Neural progenitor cell (in vitro differentiated cells): ENCODE results near the gene VPS51.

Source experiments
- EZH2 ChIP-seq: fragments of 200-600 bp; sonication (generic); IDR thresholded peaks from 2 replicates; pipeline ENCODE4 v1.6.1; 2017; ENCODE audit warnings: antibody characterized with exemption, mild to moderate bottlenecking, moderate library complexity
- TF ChIP-seq, protein P1 (sequence below): fragments of 200-600 bp; sonication (generic); IDR thresholded peaks from 2 replicates; pipeline ENCODE4 v1.5.1; 2017; ENCODE audit warnings: antibody characterized with exemption, mild to moderate bottlenecking

DNA sequence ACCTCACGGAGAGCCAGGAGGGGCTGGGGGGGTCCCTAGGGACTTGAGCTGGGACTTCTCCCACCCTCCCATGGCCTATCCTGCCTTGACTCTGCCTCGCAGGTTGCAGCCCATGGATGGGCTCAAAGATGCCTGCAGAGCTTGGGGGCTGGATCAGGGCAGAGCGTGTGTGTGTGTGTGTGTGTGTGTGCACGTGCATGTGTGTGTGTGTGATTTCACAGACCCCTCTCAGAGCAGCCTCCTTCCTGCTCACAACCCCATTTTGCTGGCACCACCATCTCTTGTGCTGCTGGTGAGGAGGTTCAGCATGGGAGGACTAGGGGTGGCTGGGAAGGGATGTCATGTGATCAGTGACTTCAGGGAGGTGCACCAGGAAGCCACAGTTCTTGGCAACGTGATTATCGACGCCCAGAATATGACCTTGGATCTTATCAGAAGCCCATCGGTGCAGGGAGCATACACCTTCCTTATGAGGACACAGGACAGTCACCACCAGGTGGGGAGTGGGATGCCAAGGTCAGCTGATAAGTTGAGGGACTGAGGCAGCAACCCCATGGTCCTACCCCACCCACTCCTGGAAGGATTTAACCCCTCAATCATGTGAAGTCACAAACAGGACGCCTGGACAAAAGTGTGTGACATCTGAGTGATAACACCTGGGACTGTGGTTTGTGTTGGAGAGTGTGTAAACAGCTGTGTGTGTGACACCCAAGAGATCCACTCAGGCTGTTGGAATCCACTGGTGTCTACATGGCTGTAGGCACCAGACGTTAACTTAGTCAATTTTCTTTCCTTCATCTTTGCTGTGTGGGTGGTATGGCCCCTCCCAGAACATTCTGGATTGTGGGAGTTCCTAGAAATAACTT, 35.8 kb upstream of the VPS51 start:
- TF ChIP-seq, protein P1, sequence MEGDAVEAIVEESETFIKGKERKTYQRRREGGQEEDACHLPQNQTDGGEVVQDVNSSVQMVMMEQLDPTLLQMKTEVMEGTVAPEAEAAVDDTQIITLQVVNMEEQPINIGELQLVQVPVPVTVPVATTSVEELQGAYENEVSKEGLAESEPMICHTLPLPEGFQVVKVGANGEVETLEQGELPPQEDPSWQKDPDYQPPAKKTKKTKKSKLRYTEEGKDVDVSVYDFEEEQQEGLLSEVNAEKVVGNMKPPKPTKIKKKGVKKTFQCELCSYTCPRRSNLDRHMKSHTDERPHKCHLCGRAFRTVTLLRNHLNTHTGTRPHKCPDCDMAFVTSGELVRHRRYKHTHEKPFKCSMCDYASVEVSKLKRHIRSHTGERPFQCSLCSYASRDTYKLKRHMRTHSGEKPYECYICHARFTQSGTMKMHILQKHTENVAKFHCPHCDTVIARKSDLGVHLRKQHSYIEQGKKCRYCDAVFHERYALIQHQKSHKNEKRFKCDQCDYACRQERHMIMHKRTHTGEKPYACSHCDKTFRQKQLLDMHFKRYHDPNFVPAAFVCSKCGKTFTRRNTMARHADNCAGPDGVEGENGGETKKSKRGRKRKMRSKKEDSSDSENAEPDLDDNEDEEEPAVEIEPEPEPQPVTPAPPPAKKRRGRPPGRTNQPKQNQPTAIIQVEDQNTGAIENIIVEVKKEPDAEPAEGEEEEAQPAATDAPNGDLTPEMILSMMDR: no peak
- no peak for TF ChIP-seq EZH2
